ENCODE measurements around the gene ANKRD10. TPM values are rescaled to one million over a fixed set of nuclear protein-coding genes. Genes with fewer than 3 reads are reported as not detected.

The ANKRD10 gene
- total RNA-seq, 1 donor = 128 TPM

- H3K4me3 ChIP-seq (ENCODE audit: insufficient read depth, low read length) = no peak overlapping the region
- H4K20me1 ChIP-seq (ENCODE audit: insufficient read depth, low read length) = no peaks in the 10 kb centered on the region
- H3K27me3 ChIP-seq (ENCODE audit: insufficient read depth, low read length) = no peaks in the 10 kb centered on the region
- no peak overlapping the region for H3K27ac ChIP-seq (ENCODE audit: low read depth, low read length)
- H3K4me1 ChIP-seq (ENCODE audit: insufficient read depth, low read length) = peaks cover 18% of the 10 kb centered on the region
- no peak overlapping the region for H2AFZ ChIP-seq (ENCODE audit: low read length)
- no peak for TF ChIP-seq CTCF (IDR thresholded peaks at IDR 0.05; ENCODE audit: extremely low read depth, low read depth, low read length)
- no peak for DNase-seq (ENCODE audit: insufficient read length, low spot score, missing footprints)
- H3K9me3 ChIP-seq (ENCODE audit: low read depth, low read length) = no peaks in the 10 kb centered on the region
- no peaks in the 10 kb centered on the region for H3K36me3 ChIP-seq (ENCODE audit: insufficient read depth, low read length)
- no peaks in the 10 kb centered on the region for H3K79me2 ChIP-seq (ENCODE audit: insufficient read depth, low read length)
- H3K4me2 ChIP-seq (ENCODE audit: insufficient read depth, low read length) = no peak overlapping the region
These were observed 42.7 kb downstream of the ANKRD10 start for GRCh38 chr13:110872034-110872767.

- Histone ChIP-seq H3K4me3 (ENCODE audit: insufficient read depth, low read length) (peak overlapping the region; percentile 65), H3K36me3 (ENCODE audit: insufficient read depth, low read length) (no peaks in the 10 kb centered on the region), H3K4me1 (ENCODE audit: insufficient read depth, low read length) (peaks cover 18% of the 10 kb centered on the region), H3K27ac (ENCODE audit: low read depth, low read length) (peak overlapping the region; percentile 93), H2AFZ (ENCODE audit: low read length) (peak overlapping the region; percentile 91), H3K79me2 (ENCODE audit: insufficient read depth, low read length) (no peaks in the 10 kb centered on the region), H3K4me2 (ENCODE audit: insufficient read depth, low read length) (peak overlapping the region; percentile 97), H3K27me3 (ENCODE audit: insufficient read depth, low read length) (no peaks in the 10 kb centered on the region), H4K20me1 (ENCODE audit: insufficient read depth, low read length) (no peaks in the 10 kb centered on the region), H3K9me3 (ENCODE audit: low read depth, low read length) (no peaks in the 10 kb centered on the region)
- peak; percentile 14 for TF ChIP-seq CTCF (IDR thresholded peaks at IDR 0.05; ENCODE audit: extremely low read depth, low read depth, low read length)
- DNase-seq (ENCODE audit: insufficient read length, low spot score, missing footprints) = peak; percentile 99
These were observed 44.8 kb downstream of the ANKRD10 start for GRCh38 chr13:110869805-110870706.

- H4K20me1 ChIP-seq (ENCODE audit: insufficient read depth, low read length) = no peaks in the 10 kb centered on the region
- peak overlapping the region; percentile 97 for H3K4me2 ChIP-seq (ENCODE audit: insufficient read depth, low read length)
- no peaks in the 10 kb centered on the region for H3K36me3 ChIP-seq (ENCODE audit: insufficient read depth, low read length)
- peak overlapping the region; percentile 65 for H3K4me3 ChIP-seq (ENCODE audit: insufficient read depth, low read length)
- no peak for DNase-seq (ENCODE audit: insufficient read length, low spot score, missing footprints)
- H3K4me1 ChIP-seq (ENCODE audit: insufficient read depth, low read length) = peaks cover 18% of the 10 kb centered on the region
- H3K9me3 ChIP-seq (ENCODE audit: low read depth, low read length) = no peaks in the 10 kb centered on the region
- TF ChIP-seq CTCF (IDR thresholded peaks at IDR 0.05; ENCODE audit: extremely low read depth, low read depth, low read length) = no peak
- peak overlapping the region; percentile 91 for H2AFZ ChIP-seq (ENCODE audit: low read length)
- H3K27ac ChIP-seq (ENCODE audit: low read depth, low read length) = peak overlapping the region; percentile 93
- H3K27me3 ChIP-seq (ENCODE audit: insufficient read depth, low read length) = no peaks in the 10 kb centered on the region
- no peaks in the 10 kb centered on the region for H3K79me2 ChIP-seq (ENCODE audit: insufficient read depth, low read length)
These were observed 45.6 kb downstream of the ANKRD10 start for GRCh38 chr13:110869231-110869804.
